HG03354 (cell line): ENCODE measurements around the gene PTCSC3.
"Not testable (repeated sequence)": the region's sequence is repeated elsewhere in the genome, so short reads cannot be mapped to it uniquely, and the experiment has no call there.

Experiments
- ATAC-seq: cut with Tn5 transposase; IDR thresholded peaks from one replicate; pipeline ENCODE4 v1.9.1; 2021; ENCODE audit warnings: mild to moderate bottlenecking; ENCODE audit not compliant: unreplicated experiment, poor library complexity, severe bottlenecking

PTCSC3 gene

GRCh38 chr14:36177489-36177888 is 967 bp upstream of the PTCSC3 start:
- ATAC-seq = no peak

DNA sequence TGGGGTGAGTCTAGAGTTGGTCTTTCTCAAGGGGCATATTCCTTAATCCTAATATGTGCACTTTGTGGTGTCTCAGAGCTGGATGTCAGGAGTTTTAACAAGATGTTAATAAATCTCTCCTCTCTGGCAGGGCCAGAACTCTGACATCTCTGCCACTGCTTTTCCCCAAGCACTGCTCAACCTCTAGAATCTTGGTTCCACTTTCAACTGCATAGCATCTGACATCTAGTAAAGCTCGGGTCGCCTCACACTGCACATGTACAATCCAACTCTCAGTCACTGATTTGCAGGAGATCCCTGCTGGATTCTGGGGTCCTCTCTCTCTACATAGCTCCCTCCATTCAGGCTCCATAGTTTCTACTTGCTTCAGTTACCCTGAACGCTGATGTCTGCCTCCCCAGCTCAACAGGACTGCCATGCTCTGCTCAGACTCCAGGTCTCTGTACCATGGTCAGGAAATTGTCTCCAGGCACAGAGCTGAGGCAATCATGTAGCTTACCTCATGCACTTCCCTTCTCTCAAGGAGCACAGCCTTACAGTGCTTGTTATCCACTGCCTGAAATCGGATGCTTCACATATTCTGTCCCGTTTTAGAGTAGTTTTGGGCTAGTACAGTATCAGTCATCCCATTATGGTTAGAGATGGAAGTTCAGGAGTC is 1.6 kb downstream of the PTCSC3 start:
- ATAC-seq = no peak

GRCh38 chr14:36173161-36173560 is 3.4 kb downstream of the PTCSC3 start:
- no peak for ATAC-seq

DNA sequence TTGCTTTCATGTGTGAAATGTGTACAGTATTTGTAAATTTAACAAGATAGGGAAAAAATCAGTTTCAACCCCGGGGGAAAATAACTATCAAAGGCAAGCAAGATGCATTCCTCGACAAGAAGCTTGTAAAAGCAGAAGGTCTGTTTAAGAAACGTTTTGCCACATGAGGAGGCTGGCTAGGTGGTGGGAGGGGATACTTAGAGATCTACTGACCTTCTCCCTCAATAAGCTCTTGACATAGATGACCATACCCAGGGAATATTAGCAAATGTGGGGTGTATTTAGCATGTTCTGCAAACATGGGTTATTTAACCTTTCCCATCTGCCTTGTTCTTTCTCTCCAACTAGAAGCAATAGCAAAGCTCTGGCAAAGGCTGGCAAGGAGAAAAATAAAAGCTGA is 4.9 kb downstream of the PTCSC3 start:
- ATAC-seq = no peak

DNA sequence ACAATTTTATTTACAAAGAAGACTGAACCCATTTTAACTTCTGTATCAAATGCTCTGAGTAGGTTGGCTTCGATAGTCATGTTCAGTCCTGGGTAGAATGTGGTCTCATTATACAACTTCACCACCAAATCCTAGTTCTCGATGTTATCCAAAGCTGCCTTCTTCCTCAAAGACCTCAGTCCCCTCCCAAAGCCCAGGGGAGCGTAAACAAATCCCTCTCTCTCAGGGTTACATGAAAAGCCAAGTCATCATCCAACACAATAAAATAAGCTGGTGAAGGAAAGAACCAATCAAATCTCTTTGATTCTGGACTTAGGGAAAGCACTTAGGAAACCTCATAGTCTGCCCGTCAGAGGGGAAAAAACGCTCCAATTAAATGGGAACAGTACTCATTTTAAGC is 9.1 kb downstream of the PTCSC3 start:
- no peak for ATAC-seq

DNA sequence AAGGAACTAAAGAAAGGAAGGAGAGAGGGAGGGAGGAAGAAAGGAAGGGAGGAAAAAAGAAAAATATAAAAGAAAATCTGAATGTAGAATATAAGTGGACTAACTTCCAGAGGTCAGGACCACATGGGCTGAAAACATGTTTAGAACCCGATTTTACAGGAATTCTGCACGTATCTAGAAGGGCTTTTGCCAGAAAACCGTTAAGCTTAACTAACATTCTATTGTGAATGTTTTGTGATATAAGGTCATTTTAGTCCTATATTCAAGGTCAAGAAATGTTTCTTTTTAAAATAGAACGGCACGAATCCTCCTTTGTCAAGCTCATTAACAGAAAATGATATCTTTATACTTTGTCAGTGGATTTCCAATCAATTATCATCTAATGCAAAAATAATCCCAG is 13.1 kb downstream of the PTCSC3 start:
- ATAC-seq = no peak

GRCh38 chr14:36162267-36162666 is 14.3 kb downstream of the PTCSC3 start:
- ATAC-seq = no peak

DNA sequence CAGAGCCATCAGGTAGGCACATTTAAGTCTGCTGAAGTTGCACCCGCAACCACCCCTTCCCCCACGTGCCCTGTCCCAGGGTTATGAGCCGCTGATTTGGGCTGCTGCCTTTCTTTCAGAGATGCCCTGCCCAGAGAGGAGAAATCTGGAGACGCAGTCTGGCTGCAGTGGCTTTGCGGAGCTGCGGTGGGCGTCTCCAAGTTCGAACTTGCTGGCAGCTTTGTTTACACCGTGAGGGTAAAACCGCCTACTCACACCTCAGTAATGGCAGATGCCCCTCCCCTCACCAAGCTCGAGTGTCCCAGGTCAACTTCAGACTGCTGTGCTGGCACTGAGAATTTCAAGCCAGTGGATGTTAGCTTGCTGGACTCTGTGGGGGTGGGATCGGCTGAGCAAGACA is 14.7 kb downstream of the PTCSC3 start:
- no peak for ATAC-seq

GRCh38 chr14:36151335-36151734 is 25.2 kb downstream of the PTCSC3 start:
- no peak for ATAC-seq

GRCh38 chr14:36134038-36134437 is 42.5 kb downstream of the PTCSC3 start:
- ATAC-seq = no peak

GRCh38 chr14:36132826-36133225 is 43.7 kb downstream of the PTCSC3 start:
- ATAC-seq = no peak

DNA sequence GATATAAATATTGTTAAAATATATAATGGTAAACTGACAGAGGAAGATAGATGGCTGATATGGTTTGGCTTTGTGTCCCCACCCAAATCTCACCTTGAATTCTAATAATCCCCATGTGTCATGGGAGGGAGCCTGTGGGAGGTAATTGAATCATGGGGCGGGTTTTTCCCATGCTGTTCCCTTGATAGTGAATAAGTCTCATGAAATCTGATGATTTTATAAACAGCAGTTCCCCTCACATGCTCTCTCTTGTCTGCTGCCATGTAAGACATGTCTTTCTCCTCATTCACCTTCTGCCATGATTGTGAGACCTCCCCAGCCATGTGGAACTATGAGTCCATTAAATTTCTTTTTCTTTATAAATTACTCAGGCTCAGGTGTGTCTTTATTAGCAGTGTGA is 46.3 kb downstream of the PTCSC3 start:
- ATAC-seq = no peak

- ATAC-seq = no peak
Observed at GRCh38 chr14:36129181-36129580, 47.3 kb downstream of the PTCSC3 start.

- ATAC-seq = no peak
Observed at GRCh38 chr14:36113341-36113740, 63.2 kb downstream of the PTCSC3 start.

- ATAC-seq = no peak
Observed at GRCh38 chr14:36111822-36112583, 64.5 kb downstream of the PTCSC3 start.

GRCh38 chr14:36105401-36105800 is 71.1 kb downstream of the PTCSC3 start:
- ATAC-seq = no peak

DNA sequence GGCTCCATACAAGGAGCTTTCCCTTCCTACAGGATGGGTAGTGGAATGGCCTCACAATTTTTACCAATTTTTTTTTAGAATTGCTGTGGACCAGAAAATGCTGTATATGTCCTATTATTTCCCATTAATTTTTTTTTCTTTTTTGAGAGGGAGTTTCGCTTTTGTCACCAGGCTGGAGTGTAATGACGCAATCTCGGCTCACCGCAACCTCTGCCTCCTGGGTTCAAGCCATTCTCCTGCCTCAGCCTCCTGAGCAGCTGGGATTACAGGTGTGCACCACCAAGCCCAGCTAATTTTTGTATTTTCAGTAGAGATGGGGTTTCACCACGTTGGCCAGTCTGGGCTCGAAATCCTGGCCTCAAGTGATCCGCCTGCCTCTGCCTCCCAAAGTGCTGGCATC is 72.3 kb downstream of the PTCSC3 start:
- not testable (repeated sequence) for ATAC-seq

DNA sequence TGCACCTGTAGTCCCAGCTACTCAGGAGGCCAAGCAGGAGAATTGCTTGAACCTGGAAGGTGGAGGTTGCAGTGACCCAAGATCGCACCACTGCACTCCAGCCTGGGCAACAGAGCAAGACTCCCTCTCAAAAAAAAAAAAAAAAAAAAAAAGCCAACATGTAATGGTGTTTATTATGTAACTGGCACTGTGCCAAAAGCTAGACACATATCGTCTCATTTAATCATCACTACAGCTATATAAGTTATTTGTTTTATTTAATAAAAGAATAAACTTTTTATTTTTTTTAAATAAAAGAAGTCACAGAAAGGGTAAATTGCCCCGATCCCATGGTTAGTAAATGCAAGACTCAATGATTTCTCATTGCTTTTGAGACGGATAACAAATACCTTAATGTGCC is 76.9 kb downstream of the PTCSC3 start:
- ATAC-seq = no peak

DNA sequence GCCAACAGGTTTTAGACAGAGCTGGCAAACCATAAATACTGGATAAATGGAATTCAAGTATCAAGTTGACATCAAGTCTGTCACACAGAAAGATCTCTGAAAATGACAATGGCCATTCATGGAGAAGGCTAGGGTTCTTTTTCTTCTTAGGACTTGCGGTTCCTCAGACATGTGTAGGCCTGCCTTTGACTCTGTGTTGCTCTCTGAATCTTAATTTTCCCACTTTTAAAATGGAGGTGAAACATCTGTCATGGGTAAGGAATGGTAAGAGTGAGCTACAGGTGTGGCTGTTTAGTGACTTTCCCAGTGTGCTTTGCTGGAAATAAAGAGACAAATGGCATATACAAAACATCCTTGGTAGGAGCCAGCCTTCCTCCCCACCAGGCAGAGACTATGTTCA is 79.2 kb downstream of the PTCSC3 start:
- ATAC-seq = no peak

DNA sequence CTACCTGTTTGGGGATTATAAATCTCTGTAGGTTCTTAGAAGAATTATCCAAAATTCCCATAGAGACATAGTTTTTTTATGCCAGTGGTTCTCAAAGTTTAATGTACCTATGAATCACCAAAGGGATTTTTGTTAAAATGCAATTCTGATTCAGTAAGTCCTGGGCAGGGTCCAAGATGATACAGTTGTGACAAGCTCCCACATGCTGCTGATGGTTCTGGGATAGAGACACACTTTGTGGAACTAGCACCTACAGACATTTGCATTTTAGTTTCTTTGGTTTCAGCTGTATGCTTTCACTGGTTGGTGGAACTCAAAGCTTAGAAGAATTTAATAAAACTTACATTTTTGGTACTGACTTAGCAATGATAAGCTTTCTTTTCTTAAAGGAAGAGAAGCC is 80.4 kb downstream of the PTCSC3 start:
- ATAC-seq = no peak

DNA sequence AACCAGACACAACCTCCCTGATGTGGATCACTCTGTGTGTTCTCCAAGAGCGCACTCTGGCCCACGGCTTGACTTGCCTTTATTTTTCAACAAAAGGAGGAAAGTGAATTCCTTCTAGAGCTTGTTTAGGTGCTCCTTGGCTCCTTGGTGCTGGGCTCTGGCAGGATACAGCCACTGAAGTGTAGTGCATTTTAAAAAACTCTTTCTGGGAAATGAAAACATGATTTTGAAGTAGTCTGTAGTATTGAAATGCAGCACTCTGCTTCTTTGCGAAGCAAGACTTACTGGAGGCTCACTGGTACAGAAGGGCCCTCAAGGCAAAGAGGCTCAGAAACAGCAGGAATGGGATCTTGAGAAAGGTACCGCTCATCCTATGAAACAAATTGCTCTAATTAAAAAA is 81.6 kb downstream of the PTCSC3 start:
- no peak for ATAC-seq

DNA sequence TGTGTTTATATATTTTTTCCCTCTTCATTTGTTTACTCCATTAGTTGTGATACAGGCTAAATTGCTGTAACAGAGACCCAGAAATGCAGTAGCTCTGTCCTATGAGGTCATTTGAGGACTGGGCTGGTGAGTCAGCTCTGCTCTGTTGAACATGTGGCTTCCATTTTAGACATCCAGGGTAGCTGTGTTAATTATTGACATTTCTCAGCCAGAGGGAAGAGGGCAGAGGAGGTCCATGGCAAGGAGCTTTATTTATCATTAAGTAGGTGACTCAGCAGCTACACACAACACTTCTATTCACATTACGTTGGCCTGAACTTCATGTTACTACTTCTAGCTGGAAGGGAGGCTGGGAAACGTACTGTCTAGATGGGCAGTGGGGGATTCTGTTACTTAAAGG is 85.4 kb downstream of the PTCSC3 start:
- ATAC-seq = peak; percentile 97
